ENCODE data around the gene SEMA6A. TPM values are rescaled to one million over a fixed set of nuclear protein-coding genes. Genes with fewer than 3 reads are reported as not detected.

SEMA6A gene
- total and polyA plus RNA-seq, 2 of the 13 experiments (the other 11 are each of a cell fraction or from before 2014, with no cell fraction given) = 5.1 to 6.5 TPM

GRCh38 chr5:116546033-116546742 lies 28.4 kb downstream of the SEMA6A start (continued):
- TF ChIP-seq REST (IDR thresholded peaks at IDR 0.05; ENCODE audit: borderline replicate concordance in 1 of 2, low read depth in 1 of 2, low read length in 2 of 2) (no peak), CREM (IDR thresholded peaks at IDR 0.05) (no peak; the same call in 1 of the 2 replicates), CREM (CRISPR knock-in tag; IDR thresholded peaks at IDR 0.05) (no peak), ZNF512 (CRISPR knock-in tag; IDR thresholded peaks at IDR 0.05) (no peak), ZNF510 (CRISPR knock-in tag; IDR thresholded peaks at IDR 0.05; ENCODE audit: low read depth) (no peak), FOXP1 (IDR thresholded peaks at IDR 0.05) (no peak), FOXP1 (CRISPR knock-in tag; IDR thresholded peaks at IDR 0.05) (peak; percentile 43; the same call in 1 of the 2 replicates), ZNF101 (CRISPR knock-in tag; IDR thresholded peaks at IDR 0.05; ENCODE audit: borderline replicate concordance, low read depth) (no peak), CENPX (CRISPR knock-in tag; IDR thresholded peaks at IDR 0.05) (no peak), ZNF501 (CRISPR knock-in tag; IDR thresholded peaks at IDR 0.05) (no peak), TBP (CRISPR knock-in tag; IDR thresholded peaks at IDR 0.05) (no peak), ZNF260 (CRISPR knock-in tag; IDR thresholded peaks at IDR 0.05; ENCODE audit: borderline replicate concordance, low read depth) (no peak), ZNF326 (CRISPR knock-in tag; IDR thresholded peaks at IDR 0.05; ENCODE audit: borderline replicate concordance) (no peak), IRF1 (CRISPR knock-in tag; IDR thresholded peaks at IDR 0.05; ENCODE audit: low read depth) (no peak), SOX13 (IDR thresholded peaks at IDR 0.05) (no peak), SOX13 (CRISPR knock-in tag; conservative IDR thresholded peaks at IDR 0.05 in 1 of 2, IDR thresholded peaks at IDR 0.05 in 1 of 2) (peak in 1 of 2 experiments; percentile 41; a peak in 1 of 4 replicates), GABPA (IDR thresholded peaks at IDR 0.05; ENCODE audit: low read depth, low read length) (no peak), GABPA (CRISPR knock-in tag; IDR thresholded peaks at IDR 0.05; ENCODE audit: low read depth) (no peak), MEF2D (CRISPR knock-in tag; IDR thresholded peaks at IDR 0.05) (no peak), ZNF580 (CRISPR knock-in tag; IDR thresholded peaks at IDR 0.05; ENCODE audit: borderline replicate concordance, low read depth) (no peak), EHMT2 (IDR thresholded peaks at IDR 0.05; ENCODE audit: borderline replicate concordance, low read depth, low read length) (no peak), BHLHE40 (IDR thresholded peaks at IDR 0.05; ENCODE audit: low read length) (no peak), REL (CRISPR knock-in tag; conservative IDR thresholded peaks at IDR 0.05) (no peak)
- TF ChIP-seq, protein P1, sequence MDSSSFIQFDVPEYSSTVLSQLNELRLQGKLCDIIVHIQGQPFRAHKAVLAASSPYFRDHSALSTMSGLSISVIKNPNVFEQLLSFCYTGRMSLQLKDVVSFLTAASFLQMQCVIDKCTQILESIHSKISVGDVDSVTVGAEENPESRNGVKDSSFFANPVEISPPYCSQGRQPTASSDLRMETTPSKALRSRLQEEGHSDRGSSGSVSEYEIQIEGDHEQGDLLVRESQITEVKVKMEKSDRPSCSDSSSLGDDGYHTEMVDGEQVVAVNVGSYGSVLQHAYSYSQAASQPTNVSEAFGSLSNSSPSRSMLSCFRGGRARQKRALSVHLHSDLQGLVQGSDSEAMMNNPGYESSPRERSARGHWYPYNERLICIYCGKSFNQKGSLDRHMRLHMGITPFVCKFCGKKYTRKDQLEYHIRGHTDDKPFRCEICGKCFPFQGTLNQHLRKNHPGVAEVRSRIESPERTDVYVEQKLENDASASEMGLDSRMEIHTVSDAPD (CRISPR knock-in tag; IDR thresholded peaks at IDR 0.05) = no peak

Data from HepG2 (cell line).